ENCODE measurements around the gene MCM8.

DNA sequence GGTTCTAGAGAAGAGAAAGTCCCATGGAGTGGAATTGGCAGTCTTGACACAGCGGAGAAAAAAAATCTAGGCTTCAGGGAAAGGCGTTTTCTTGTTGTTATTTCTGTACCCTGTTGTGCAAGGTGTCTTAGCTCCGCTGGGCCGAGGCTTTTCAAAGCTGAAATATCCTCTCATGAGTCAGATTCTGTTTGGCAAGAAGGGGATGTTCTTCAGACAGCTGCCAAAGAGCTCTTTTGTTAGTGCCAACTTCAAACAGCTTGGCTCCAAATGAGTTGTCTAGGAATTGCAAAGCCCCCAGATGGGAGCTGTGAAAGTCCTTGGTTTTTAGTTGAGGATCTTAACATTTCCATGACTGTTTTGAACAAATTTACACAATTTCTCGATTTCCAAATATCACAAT, 57.8 kb downstream of the MCM8 start:
- TF ChIP-seq, protein P1, sequence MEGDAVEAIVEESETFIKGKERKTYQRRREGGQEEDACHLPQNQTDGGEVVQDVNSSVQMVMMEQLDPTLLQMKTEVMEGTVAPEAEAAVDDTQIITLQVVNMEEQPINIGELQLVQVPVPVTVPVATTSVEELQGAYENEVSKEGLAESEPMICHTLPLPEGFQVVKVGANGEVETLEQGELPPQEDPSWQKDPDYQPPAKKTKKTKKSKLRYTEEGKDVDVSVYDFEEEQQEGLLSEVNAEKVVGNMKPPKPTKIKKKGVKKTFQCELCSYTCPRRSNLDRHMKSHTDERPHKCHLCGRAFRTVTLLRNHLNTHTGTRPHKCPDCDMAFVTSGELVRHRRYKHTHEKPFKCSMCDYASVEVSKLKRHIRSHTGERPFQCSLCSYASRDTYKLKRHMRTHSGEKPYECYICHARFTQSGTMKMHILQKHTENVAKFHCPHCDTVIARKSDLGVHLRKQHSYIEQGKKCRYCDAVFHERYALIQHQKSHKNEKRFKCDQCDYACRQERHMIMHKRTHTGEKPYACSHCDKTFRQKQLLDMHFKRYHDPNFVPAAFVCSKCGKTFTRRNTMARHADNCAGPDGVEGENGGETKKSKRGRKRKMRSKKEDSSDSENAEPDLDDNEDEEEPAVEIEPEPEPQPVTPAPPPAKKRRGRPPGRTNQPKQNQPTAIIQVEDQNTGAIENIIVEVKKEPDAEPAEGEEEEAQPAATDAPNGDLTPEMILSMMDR (IDR thresholded peaks at IDR 0.05) = no peak
- TF ChIP-seq POLR2A (IDR thresholded peaks at IDR 0.05) = no peak

Data from breast epithelium (tissue), 3 donors.